Adrenal gland (tissue), 12 donors: ENCODE data around the gene CEP112. TPM values are rescaled to one million over a fixed set of nuclear protein-coding genes. Genes with fewer than 3 reads are reported as not detected.

Experiments
- DNase-seq, 7 donors: peaks; one replicate each; pipeline ENCODE4 v3.0.0-alpha.2; 2019 to 2020
- H3K27ac ChIP-seq, 5 donors: fragments of 200-600 bp; sonication (generic) in 4 of 5; 1 replicate in 3 of 5; 2 replicates in 2 of 5; pipeline versions ENCODE4 v1.5.1 to v1.8.0; 2016 to 2020; ENCODE audit warnings: mild to moderate bottlenecking in 1 of 5
- H3K27me3 ChIP-seq: fragments of 200-600 bp; 2 replicates; pipeline ENCODE4 v1.8.0; 2021
- H3K36me3 ChIP-seq, 2 donors: fragments of 200-600 bp; replicated peaks in 1 of 2; 1 replicate in 1 of 2; 2 replicates in 1 of 2; pipeline versions ENCODE4 v1.5.1 to v1.8.0; 2018 to 2022
- H3K4me1 ChIP-seq, 2 donors: fragments of 200-600 bp; replicated peaks in 1 of 2; 1 replicate in 1 of 2; 2 replicates in 1 of 2; pipeline versions ENCODE4 v1.5.1 to v1.8.0; 2018 to 2021
- H3K4me3 ChIP-seq, 4 donors: fragments of 200-600 bp; sonication (generic) in 3 of 4; one replicate each; pipeline ENCODE4 v1.5.1; 2016 to 2018
- H3K9me3 ChIP-seq, 3 donors: fragments of 200-600 bp; sonication (generic) in 1 of 3; replicated peaks in 1 of 3; 1 replicate in 2 of 3; 2 replicates in 1 of 3; pipeline versions ENCODE4 v1.5.1 to v1.8.0; 2016 to 2021
- CTCF ChIP-seq, 6 experiments: fragments of 450-650 bp in 4 of 6; fragments of 200-600 bp in 2 of 6; sonication (generic) in 1 of 6; IDR thresholded peaks; 1 replicate in 5 of 6; 2 replicates in 1 of 6; pipeline versions ENCODE4 v1.5.1 to v1.8.0; 2016 to 2021; ENCODE audit warnings: antibody characterized with exemption in 6 of 6, mild to moderate bottlenecking in 2 of 6, moderate library complexity in 1 of 6
- POLR2A ChIP-seq, 2 donors: fragments of 450-650 bp; IDR thresholded peaks; one replicate each; pipeline ENCODE4 v1.6.1; 2017; ENCODE audit warnings: antibody characterized with exemption in 2 of 2, mild to moderate bottlenecking in 2 of 2, moderate library complexity in 1 of 2
- WGBS, 4 donors: extraction: QIAGEN DNeasy Blood & Tissue Kit in 2 of 4; methylation state at CpG; one replicate each; pipeline versions ENCODE4 v1.1.5 to v1.1.7; 2013 to 2017; 5-methylcytosine and 5-hydroxymethylcytosine counted together
- intact Hi-C, 2 donors: fragments of 100-400 bp; cut with DNase I; formaldehyde crosslinking; loops; one replicate each; pipeline versions ENCODE4 v1.14.1 to v1.15.0; 2022 to 2023
- polyA plus RNA-seq, 3 donors: library from polyadenylated mRNA; stranded (reverse); fragments of 200-250 nt in 2 of 3; fragments of 350-450 nt in 1 of 3; fragmentation: Illumina TruSeq in 1 of 3; extraction: RNeasy Lipid Tissue Mini Kit (QIAGEN cat#74804) in 1 of 3; gene quantifications; one replicate each; pipeline ENCODE4 v1.2.3, GENCODE V29; 2013 to 2014
- total RNA-seq, 9 donors: library from RNA; depleted of rRNA in 4 of 9; stranded (reverse); fragments of >200 nt in 4 of 9; fragments of 120-200 nt in 1 of 9; fragmentation: NEBNext Ultra II Directional in 1 of 9; extraction: Animal tissue kit (Norgen Biotek cat#: 25700) in 1 of 9; gene quantifications; one replicate each; pipeline versions ENCODE4 v1.1.0 to v1.2.4, GENCODE V29; 2013 to 2023
- donor health status: healthy with polysubstance abuse.
- donor health status: Bipolar disorder and iron deficiency.
- donor health status: DM: yes; HTN: yes; CAD: no.
- donor health status: DM: no; HTN: no; CAD: no.
- donor health status: DM: no; HTN: no; CAD: no.
- donor health status: DM: yes; HTN: yes; CAD: no.

Gene CEP112
- total and polyA plus RNA-seq, 12 donors: 4.2 to 24.1 (median 9.6) TPM

DNA sequence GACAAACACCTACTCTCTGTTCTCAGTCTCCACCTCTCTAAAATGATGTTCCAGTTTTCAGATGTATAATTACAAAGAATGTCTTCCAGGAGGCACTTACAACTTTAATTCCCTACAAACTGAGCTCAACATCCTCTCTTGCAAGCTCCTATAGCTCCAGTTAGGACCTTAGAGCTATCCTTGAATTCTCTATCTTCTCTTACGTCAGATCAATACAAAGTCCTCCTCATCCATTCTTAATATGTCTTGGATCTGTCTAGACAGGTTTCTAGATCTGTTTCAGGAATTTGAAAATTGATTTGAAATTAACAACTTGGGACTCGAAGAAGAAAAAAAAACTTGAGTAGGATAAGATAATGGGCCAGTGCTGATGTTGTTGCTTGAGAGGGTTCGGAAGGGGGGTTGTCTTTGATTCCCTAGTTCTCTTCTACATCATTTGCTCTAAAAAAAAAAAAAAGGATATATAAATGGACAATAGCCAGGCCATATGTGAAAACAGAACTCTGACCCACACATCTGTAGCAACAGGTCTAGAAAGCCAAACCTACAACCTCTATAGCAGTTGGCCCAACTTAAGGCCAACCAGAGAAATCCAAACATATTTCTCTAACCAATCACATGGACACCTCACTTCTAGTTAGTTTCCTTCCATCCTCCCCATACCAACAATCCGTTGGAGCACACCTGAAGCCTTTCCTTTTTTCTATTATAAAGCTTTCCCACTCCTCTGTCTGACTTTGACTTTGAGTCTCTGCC, 38.0 kb upstream of the CEP112 start:
- Histone ChIP-seq H3K27me3 (no peaks in the 10 kb centered on the region), H3K27ac (no peak overlapping the region), H3K9me3 (no peaks in the 10 kb centered on the region), H3K4me1 (peaks cover 0 to 4% of the 10 kb centered on the region in 2 donors), H3K36me3 (no peaks in the 10 kb centered on the region), H3K4me3 (no peak overlapping the region)
- 78 to 79% (median 79%) methylated on average over 4 of the region's 4 CpGs for WGBS, 4 donors
- DNase-seq: no peak
- intact Hi-C loops: no loop called here
- TF ChIP-seq CTCF (IDR thresholded peaks at IDR 0.05): no peak
- TF ChIP-seq POLR2A (IDR thresholded peaks at IDR 0.05): no peak

DNA sequence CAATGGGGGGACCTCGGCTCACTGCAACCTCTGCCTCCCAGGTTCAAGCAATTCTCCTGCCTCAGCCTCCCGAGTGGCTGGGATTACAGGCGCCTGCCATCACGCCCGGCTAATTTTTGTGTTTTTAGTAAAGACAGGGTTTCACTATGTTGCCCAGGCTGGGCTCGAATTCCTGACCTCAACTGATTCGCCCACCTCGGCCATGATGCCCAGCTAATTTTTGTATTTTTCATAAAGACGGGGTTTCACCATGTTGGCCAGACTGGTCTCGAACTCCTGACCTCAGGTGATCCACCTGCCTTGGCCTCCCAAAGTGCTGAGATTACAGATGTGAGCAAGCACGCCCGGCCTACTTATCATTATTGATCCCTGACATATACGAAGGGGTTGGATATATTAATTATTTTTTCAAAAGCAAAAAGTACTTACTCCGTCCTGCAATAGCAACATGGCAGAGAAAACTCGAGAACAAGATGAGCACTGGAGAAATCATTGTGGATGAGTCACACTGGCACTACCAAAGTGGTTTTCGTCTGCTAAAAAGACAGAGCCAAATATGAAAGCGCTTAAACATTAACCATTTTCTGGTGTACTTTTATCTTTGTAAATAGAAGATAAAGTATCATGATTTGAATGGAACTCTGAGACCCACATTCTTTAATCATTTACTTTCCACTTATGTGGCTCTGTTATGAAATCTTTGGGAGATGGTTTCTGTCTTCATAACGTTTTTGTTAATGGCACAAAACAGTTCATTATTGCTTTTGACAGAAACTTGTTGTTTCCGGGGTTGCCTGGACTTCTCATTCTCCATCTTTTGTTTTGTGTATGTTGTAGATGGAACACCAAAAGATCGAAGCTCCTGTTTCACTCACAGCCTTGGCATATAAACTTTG, 37.2 kb upstream of the CEP112 start, which contains the start of gene APOH:
TSS of gene APOH (minus strand) at position 529 of the 896 bp plus-strand sequence. CDS start at position 493, 36 bp downstream.
- intact Hi-C loops: no loop called here
- Histone ChIP-seq H3K27ac (no peak within 1 kb of the TSS), H3K27me3 (no peaks in the 10 kb centered on the region), H3K36me3 (no peaks in the 10 kb centered on the region), H3K9me3 (no peaks in the 10 kb centered on the region), H3K4me1 (peaks cover 0 to 4% of the 10 kb centered on the region in 2 donors), H3K4me3 (no peak within 1 kb of the TSS)
- no peak for DNase-seq
- 84 to 90% (median 89%) methylated on average over 20 of the region's 20 CpGs for WGBS, 4 donors
- TF ChIP-seq CTCF (IDR thresholded peaks at IDR 0.05) (no peak), POLR2A (IDR thresholded peaks at IDR 0.05) (no peak)

GRCh38 chr17:66227212-66228045, 35.5 kb upstream of the CEP112 start:
- intact Hi-C loops: no loop called here
- no peaks in the 10 kb centered on the region for H3K4me1 ChIP-seq
- H3K36me3 ChIP-seq: no peaks in the 10 kb centered on the region
- WGBS, 4 donors: 86 to 92% (median 89%) methylated on average over 4 of the region's 4 CpGs
- H3K27me3 ChIP-seq: no peaks in the 10 kb centered on the region
- DNase-seq: no peak
- H3K27ac ChIP-seq: no peak overlapping the region
- no peak overlapping the region for H3K4me3 ChIP-seq
- TF ChIP-seq CTCF (IDR thresholded peaks at IDR 0.05): no peak
- no peaks in the 10 kb centered on the region for H3K9me3 ChIP-seq
